GM15510 (cell line): ENCODE data around the gene CCDC127.

ENCODE experiments used
- POLR2A ChIP-seq: IDR thresholded peaks from 3 replicates; pipeline ENCODE4 v1.6.1; 2011; ENCODE audit warnings: borderline replicate concordance; ENCODE audit not compliant: insufficient read length; ENCODE audit errors: extremely low read depth

CCDC127 gene, protein sequence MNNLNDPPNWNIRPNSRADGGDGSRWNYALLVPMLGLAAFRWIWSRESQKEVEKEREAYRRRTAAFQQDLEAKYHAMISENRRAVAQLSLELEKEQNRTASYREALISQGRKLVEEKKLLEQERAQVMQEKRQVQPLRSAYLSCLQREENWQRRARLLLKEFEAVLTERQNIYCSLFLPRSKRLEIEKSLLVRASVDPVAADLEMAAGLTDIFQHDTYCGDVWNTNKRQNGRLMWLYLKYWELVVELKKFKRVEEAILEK

DNA sequence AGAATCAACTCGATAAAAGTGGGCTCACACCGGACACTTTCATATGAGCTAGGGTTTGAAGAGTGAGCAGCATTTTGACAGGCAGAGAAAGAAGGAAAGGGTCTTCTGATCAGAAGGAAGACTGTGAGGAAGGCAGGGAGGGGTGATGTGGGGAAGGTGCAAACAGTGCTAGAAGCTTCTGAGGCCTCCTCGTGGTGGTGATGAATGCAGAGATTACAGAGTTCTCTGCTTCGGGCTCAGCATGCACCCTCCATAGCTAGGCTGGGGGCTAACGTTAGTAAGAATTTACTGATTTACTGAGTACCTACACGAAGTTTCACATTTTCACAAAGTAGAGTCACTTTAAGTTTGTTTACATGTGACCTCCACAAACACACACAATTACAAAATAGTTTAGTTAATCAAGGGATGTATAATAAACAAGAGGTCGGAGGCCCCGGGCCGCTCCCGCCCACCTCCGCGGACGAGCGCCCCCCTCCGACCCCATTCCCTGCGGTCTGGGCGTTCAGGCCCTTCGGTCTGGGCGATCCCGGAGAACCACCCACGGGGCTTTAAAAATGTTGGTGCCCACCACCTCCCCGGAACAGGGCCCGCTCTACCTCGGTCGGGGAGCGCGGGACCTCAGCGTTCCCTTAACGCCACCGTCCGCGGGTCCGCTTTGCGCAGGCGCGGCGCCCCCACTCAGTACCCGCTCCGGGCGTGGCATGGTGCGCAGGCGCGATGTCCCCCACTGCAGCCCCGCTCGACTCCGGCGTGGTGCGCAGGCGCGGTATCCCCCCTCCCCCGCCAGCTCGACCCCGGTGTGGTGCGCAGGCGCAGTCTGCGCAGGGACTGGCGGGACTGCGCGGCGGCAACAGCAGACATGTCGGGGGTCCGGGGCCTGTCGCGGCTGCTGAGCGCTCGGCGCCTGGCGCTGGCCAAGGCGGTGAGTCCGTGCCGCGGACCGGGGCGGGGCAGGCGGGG is at the start of gene CCDC127, which contains the start of gene SDHA:
Gene CCDC127, minus strand, starts transcription at position 660 of the 963 bp plus-strand sequence. CDS start 1,304 bp downstream, outside the sequence.
Gene SDHA, plus strand, starts transcription at position 827 of the 963 bp plus-strand sequence. Its CDS starts 36 bp downstream, at position 863.
- peak; percentile 89 for TF ChIP-seq POLR2A

DNA sequence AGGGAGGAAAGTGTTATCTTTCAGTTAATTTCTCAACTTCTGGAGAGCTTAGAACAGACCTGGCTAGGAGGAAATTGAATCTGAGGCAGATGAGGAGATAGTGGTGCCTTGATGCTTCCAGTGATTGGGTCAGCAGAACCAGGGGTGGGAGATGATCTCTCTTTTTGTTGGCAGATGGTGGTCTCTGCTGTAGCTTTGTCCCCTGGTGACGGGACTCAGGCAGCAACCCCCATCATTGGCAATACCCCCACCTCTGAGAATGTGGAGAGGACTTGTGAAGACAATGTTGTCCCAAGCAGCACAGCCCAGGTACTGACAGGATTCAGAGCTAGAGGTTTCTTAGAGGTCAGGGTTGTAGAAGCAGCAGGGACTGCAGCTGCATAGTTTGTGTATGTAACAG is 49.8 kb upstream of the CCDC127 start:
- no peak for TF ChIP-seq POLR2A

DNA sequence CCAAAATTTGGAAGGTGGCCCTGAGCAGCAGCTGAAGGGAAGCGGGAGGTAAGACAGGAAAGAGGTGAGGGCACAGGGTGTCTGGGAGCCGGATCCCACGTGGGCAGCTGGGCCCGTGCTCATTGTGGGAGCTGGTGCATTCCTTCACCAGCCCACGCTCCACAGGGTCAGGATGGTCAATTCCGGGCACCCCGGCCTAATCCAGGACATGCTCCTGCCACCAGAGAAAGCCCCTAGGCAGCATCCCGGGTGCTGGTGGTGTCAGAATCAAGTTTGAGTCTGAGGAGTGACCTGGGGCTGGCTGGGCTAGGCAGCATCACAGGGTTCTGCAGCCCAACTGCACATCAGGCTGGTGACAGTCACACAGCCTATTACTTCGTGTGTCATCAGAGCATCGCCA is 46.4 kb upstream of the CCDC127 start:
- TF ChIP-seq POLR2A = no peak

DNA sequence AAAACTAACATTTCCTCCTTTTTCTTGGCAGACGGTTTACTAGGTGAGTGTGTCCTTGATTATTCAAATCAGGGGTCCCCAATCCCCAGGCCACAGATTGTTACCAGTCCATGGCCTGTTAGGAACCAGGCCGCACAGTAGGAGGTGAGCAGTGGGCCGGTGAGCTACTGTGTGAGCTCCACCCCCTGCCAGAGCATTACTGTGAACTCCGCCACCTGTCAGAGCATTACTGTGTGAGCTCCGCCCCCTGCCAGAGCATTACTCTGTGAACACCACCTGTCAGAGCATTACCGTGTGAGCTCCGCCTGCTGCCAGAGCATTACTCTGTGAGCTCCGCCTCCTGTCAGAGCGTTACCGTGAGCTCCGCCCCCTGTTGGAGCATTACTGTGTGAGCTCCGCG is 39.2 kb upstream of the CCDC127 start:
- TF ChIP-seq POLR2A = no peak

DNA sequence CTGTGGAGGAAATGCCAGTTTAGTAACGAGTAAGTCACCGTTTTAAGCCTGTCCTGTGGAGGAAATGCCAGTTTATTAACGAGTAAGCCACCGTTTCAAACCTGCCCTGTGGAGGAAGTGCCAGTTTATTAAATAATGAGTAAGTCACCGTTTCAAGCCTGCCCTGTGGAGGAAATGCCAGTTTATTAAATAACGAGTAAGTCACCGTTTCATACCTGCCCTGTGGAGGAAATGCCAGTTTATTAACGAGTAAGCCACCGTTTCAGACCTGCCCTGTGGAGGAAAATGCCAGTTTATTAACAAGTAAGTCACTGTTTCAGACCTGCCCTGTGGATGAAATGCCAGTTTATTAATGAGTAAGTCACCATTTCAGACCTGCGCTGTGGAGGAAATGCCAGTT is 34.6 kb upstream of the CCDC127 start:
- TF ChIP-seq POLR2A = no peak

DNA sequence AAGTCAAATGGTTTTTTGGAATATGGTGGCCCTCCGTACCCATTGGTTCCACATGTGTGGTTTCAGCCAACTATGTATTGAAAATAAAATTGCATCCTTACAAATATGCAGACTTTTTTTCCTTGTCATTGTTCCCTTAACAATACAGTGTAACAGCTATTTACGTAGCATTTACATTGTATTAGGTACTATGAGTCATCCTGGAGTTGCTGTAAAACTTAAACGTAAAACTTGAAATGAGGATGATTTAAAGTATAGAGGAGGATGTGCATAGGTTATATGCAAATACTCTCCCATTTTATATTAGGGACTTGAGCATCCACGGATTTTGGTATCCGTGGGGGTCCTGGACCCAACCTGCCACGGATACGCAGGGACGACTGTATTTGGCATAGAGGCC is 16.5 kb upstream of the CCDC127 start:
- no peak for TF ChIP-seq POLR2A

DNA sequence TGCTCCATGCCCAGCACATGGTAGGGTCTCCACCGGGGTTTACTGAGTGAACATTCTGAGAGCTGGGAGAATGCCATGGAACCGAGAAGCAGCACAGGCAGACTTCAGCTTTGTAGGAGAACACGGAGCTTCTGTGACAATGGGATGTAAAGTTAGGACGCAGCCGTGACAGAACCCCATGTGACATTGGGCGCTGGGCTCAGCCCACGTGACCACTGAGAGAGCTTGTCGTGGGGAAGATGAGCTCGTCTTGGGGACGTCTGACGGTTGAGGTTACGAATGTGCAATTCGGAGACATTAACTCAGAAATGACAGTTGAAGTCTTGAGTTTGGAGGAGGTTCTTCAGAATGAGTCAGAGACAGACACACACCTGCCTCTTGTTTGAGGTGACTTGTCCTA is 13.7 kb upstream of the CCDC127 start:
- no peak for TF ChIP-seq POLR2A

DNA sequence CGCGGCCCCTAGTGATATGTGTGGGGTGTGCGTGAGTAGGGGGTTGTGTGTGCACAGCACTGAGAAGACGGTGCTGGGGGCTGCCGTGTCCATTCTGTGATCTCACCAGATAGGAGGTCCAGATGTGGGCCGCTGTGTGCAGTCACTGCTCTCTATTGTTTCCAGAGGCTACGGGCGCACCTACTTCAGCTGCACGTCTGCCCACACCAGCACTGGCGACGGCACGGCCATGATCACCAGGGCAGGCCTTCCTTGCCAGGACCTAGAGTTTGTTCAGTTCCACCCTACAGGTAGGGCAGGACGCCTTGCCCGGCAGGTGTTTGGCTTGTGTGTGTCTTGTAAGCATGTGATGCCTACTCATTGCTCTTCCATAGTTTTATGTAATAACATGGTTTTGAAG is 12.8 kb upstream of the CCDC127 start:
- no peak for TF ChIP-seq POLR2A

DNA sequence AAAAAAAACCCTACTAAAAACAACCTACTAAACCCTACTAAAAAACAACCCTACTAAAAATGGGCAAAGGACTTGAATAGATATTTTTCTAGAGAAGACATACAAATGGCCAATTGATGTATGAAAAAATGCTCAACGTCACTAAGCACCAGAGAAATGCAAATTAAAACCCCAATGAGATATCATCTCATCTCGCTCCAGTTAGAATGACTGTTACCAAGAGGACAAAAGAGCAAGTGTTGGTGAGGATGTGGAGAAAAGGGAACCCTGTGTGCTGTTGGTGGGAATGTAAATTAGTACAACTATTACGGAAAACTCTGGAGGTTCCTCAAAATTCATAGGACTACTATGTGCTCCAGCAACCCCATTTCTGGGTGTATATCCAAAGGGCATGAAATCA is 10.9 kb upstream of the CCDC127 start:
- no peak for TF ChIP-seq POLR2A

DNA sequence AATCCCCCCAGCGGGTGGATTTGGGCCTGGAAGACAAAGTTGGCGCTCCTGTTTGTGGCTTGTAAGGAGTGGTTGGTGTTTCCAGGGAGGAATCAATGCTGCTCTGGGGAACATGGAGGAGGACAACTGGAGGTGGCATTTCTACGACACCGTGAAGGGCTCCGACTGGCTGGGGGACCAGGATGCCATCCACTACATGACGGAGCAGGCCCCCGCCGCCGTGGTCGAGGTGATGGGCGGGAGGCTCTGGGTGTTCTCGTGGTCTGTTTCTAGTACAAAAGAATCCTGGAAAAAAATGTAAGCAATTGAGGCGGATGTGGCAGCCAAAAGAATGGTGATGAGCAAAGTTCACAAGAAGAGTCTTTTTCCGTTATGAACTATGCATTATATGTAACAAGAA is 7.4 kb upstream of the CCDC127 start:
- no peak for TF ChIP-seq POLR2A

DNA sequence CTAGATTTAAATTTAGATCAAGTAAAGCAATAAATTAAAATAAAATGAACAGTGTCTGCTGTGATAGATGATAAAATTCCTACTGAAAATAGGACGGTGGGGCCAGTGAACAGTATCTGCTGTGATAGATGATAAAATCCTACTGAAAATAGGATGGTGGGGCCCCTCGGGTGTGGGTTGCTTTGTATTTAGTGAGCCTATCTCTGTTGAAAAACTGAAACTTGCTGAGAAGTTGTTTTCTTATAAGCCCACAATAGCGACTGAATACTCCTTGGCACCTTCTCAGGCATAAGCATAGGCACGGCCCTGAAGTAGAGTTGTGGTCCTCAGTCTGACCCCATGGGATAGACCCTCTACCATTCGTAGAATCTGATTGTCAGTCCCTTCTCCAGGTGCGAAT is 5.8 kb upstream of the CCDC127 start:
- no peak for TF ChIP-seq POLR2A

DNA sequence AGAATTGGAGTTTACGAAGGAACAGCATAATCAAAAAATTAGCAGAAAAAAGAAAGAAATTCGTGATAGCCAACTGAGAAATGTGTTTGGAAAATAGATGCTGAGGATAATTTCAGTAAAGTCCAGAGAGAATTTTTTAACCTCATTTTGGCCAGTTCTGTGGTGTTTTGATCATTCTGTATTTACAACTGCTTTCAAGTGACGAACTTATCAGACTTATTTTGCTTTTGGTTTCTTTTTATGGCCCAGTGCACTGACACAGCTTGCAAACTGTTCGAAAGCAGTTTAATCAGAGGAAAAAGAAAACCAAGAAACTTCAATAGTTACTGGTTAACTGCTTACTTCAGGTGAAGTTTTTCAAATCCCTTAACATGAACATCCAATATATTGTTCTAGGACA is 2.0 kb upstream of the CCDC127 start:
- no peak for TF ChIP-seq POLR2A

DNA sequence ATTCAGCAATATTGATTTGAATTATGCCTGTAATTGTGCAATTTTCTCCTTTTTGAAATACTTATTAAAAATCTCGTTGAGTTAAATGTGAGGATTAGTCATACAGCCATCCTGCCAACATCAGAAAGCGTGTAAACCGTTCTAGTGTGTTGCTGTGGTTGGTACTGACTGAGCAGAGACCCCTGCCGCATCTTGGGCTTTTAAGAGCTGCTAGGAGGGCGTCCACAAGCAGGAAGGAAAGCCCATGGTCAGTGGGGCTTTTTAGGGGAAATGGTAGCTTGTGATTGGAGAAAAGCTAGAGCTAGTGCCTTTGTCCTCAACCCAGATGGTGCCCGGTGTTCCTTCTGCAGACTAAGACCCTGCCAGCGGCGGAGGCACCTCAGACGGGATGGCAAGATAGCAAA is 1.5 kb upstream of the CCDC127 start:
- TF ChIP-seq POLR2A = no peak

DNA sequence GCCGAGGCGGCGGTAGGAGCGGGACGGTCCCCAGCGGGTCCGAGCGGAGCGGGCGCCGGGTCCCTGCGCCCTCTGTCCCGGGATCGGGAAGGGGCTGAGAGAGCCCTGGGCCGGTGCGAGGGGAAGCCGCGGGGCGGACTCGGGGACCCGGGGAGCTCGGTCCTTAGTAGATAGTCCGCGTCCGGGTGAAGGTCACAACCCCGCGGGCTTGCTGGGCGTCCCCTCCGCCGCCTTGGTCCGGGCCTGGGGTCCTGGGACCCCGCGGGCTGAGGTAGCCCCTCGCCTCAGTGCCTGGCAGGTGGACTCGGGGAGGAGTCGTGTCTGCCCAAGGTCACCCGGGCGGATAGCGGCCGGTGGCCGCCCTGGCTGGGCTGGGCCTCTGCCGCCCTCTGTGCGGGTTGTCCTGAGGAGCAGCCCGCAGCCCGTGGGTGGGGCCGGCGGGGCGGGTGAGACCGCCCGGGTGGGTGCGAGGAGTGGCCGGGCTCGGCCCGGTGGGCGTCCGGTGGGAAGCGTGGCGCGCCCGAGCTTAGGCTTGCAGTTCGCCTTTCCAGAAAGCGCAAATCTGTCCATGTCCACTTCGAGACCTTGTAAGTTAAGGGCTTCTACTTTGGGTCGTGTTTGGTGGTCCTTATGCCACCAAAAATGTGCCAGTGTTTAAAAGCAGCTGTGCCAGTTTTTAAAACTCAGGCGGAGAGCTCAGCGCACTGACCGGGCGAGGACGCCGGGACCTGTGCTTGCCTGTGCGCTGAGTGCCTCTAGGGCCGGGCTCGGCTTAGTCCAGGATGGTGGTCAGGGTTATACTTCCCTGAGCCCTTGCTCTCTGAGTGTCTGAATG is 721 bp upstream of the CCDC127 start:
- no peak for TF ChIP-seq POLR2A
